Brain microvascular endothelial cell (primary cell): ENCODE results near the gene CIAO3.
"Not testable (repeated sequence)": the region's sequence is repeated elsewhere in the genome, so short reads cannot be mapped to it uniquely, and the experiment has no call there.

Experiments used
- DNase-seq: peaks from one replicate; pipeline ENCODE4 v3.0.0-alpha.2; 2020
- H3K27ac ChIP-seq: fragments of 250-450 bp; sonication (Bioruptor Pico); 2 replicates; pipeline ENCODE4 v1.5.1; 2020; ENCODE audit warnings: mild to moderate bottlenecking, moderate library complexity
- H3K27me3 ChIP-seq: fragments of 250-450 bp; sonication (Bioruptor Pico); replicated peaks from 2 replicates; pipeline ENCODE4 v1.5.1; 2020; ENCODE audit warnings: mild to moderate bottlenecking
- H3K36me3 ChIP-seq: fragments of 250-450 bp; sonication (Bioruptor Pico); replicated peaks from 2 replicates; pipeline ENCODE4 v1.5.1; 2020; ENCODE audit warnings: mild to moderate bottlenecking
- H3K4me3 ChIP-seq: 2 replicates; pipeline ENCODE4 v1.5.1; 2011; ENCODE audit warnings: low read depth, mild to moderate bottlenecking, control low read depth, low read length, moderate library complexity
- in situ Hi-C: cut with HindIII; loops from 2 replicates; pipeline ENCODE4 v1.10.0; 2017; ENCODE audit warnings: low sequenced_read_pairs, low pct_ligation_motif_present
- TF ChIP-seq, protein P1 (sequence below): IDR thresholded peaks from 2 replicates; pipeline ENCODE4 v1.5.1; 2011; ENCODE audit warnings: low read depth, mild to moderate bottlenecking, moderate library complexity, low read length, control low read depth, inconsistent platforms; ENCODE audit errors: missing control alignments

CIAO3 gene

DNA sequence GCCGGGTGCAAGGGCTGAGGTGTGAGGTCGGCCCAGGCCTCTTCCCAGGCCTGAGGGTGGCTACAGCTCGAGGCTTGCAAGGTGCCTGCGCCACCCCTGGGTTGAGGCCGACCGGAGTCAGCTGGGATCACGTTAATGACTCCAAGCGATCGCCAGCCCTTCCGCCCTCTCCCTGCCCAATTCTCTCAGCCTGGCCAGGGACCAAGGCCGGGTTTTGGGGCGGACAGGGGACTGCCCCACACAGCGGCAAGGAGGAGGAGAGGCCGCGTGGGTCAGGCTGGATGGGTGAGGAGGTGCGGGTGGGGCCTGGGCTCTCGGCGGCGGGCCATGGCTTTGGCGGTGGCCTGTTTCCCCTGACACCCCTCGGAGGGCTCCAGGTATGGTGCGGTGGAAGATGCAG, 47.4 kb downstream of the CIAO3 start:
- H3K27me3 ChIP-seq: peaks cover 31% of the 10 kb centered on the region
- no peak overlapping the region for H3K27ac ChIP-seq
- in situ Hi-C loops: no loop called here
- H3K36me3 ChIP-seq: no peaks in the 10 kb centered on the region
- H3K4me3 ChIP-seq: no peak overlapping the region
- TF ChIP-seq, protein P1, sequence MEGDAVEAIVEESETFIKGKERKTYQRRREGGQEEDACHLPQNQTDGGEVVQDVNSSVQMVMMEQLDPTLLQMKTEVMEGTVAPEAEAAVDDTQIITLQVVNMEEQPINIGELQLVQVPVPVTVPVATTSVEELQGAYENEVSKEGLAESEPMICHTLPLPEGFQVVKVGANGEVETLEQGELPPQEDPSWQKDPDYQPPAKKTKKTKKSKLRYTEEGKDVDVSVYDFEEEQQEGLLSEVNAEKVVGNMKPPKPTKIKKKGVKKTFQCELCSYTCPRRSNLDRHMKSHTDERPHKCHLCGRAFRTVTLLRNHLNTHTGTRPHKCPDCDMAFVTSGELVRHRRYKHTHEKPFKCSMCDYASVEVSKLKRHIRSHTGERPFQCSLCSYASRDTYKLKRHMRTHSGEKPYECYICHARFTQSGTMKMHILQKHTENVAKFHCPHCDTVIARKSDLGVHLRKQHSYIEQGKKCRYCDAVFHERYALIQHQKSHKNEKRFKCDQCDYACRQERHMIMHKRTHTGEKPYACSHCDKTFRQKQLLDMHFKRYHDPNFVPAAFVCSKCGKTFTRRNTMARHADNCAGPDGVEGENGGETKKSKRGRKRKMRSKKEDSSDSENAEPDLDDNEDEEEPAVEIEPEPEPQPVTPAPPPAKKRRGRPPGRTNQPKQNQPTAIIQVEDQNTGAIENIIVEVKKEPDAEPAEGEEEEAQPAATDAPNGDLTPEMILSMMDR: no peak
- no peak for DNase-seq

DNA sequence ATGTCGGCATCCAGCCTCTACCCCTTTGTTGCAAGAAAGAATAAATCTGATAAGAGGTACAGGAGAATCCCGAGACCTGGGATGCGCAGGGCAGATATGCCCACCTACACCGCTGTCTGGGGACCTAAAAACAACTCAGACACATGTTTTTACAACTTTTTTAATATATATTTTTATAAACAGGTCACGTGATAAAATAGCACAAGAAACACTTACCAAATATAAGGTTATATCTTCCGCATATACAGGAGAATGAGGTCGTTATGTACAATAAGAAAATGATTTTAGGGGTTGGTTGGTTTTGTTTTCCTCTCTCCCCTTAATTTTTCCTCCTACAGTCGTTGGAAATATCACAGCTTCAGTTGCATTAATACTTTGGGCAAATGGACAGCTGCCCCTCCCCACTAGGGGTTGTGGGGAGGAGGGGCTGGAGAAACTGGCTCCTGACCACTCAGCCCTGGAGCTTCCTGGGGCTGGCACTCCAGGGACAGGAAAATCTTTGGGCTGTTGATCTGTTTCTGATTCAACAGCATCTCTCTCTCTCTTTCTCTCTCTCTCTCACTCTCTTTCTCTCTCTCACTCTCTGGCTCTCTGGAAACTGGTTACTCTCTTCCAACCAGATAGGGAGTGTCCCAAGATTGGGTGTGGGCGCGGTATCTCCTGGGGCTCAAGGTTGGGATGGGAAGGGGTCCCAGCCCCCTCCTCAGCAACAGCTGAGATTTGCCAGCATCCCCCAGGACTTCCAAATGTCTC, 48.3 kb downstream of the CIAO3 start:
- no peak for DNase-seq
- Histone ChIP-seq H3K36me3 (no peaks in the 10 kb centered on the region), H3K27me3 (peaks cover 31% of the 10 kb centered on the region), H3K4me3 (no peak overlapping the region), H3K27ac (no peak overlapping the region)
- in situ Hi-C loops: no loop called here
- TF ChIP-seq, protein P1: no peak

DNA sequence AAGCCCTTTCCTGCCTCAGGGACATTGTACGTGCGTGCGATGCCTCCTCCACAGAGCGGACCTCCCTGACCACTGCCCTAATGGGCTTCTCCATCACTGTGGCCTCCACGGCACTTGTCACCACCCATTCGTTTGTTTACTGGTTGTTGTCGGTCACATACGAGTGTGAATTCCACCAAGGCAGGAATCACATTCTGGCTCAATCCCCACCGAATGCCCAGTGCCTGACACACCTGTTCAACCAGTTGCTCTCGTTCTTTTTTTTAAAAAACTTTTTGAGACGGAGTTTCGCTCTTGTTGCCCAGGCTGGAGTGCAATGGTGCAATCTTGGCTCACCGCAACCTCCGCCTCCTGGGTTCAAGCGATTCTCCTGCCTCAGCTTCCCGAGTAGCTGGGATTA, 49.6 kb downstream of the CIAO3 start:
- DNase-seq, H3K36me3 ChIP-seq, H3K4me3 ChIP-seq, H3K27ac ChIP-seq, in situ Hi-C loops: not testable (repeated sequence)
- peaks cover 30% of the 10 kb centered on the region for H3K27me3 ChIP-seq

DNA sequence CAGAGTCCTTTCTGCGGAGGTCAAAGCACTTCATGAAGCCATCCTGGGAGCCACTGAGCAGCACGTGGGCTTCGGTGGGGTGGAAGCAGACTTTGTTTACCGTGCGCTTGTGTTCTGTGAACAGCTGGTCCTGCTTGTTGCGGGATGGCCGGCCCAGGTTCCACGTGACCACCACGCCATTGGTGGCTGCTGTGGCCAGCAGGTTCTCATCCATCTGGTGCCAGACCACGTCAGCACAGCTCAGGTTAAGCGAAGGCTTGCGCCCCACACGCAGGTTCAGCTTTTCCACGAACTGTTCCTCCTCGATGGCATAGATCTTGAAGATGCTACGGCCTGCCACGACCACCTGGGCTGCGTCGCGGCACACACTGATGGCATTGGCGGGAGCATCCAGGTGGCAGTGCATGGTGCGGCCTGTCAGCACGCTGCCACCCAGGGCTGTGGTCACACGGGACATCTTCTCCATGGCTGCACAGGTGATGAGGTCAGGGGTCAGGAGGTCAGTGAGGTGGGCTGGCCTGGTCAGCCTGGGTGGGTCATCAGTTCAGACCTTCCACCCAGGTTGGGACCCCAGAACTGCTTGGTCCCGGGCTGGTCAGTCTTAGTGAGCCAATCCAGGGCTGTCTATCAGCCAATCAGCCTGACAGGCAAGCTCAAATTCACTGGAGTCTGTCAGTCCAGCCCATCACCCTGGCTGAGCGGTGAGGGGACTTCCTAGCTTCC, 51.5 kb downstream of the CIAO3 start:
- TF ChIP-seq, protein P1: no peak
- Histone ChIP-seq H3K27me3 (peaks cover 13% of the 10 kb centered on the region), H3K4me3 (peak overlapping the region; percentile 82), H3K27ac (peak overlapping the region; percentile 67), H3K36me3 (peaks cover 5% of the 10 kb centered on the region)
- in situ Hi-C loops: no loop called here
- DNase-seq: no peak

DNA sequence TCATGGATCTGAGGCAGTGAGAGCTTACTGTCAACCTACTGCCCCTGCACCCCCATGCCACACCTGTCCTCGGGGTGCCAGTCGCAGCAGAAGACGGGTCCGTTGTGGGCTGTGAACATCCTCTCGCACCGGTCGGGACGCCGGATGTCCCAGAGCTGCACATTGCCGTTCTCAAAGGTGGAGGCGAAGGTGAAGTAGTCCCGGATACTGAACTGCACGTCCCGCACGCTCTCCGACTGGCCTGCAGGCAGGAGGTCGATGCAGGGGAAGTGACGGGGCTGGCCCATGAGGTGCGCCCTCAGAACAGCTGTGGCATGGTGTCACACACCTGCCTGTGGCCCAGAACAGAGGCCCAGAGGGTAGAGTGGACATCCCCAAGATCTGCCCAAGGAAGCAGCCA, 53.3 kb downstream of the CIAO3 start:
- in situ Hi-C loops: no loop called here
- H3K4me3 ChIP-seq: no peak overlapping the region
- no peak for DNase-seq
- peaks cover 15% of the 10 kb centered on the region for H3K36me3 ChIP-seq
- no peaks in the 10 kb centered on the region for H3K27me3 ChIP-seq
- no peak overlapping the region for H3K27ac ChIP-seq
- TF ChIP-seq, protein P1: no peak

DNA sequence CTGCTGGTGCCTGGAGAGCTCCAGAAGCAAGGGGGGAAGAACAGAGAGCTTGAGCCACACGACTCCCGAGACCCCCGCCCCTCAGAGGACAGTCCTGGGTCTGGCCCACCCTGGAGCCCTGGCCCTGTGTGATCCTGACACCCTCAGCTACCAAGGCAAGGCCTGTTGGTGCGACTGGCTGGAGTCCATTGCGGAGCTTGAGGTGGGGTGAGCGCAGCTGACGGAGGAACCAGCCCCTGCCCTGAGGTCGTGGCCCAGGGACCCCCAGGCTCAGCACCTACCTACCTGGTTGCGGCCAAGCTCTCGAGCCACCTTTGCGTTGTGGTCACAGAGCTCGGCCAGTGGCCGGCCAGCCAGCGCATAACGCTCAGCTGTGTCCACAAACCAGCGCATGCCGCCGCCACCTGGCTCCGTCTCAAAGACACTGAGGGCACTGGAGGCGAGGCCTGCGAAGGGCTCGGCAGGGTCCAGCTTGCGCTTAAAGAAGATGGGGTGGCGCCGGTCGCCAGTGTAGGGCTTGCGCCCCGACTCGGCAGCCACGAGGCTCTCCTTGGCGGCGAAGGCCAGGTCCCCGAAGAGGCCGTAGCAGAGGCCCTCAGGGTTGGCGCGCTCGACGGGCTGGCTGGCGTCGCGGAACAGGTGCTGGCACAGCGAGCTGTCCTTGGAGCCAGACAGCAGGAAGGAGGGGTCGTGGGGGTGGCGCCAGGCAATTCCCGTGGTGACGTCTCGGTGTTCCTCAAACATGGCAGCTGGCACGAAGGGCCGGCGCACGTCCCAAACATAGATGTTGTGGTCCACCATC, 54.1 kb downstream of the CIAO3 start:
- Histone ChIP-seq H3K4me3 (no peak overlapping the region), H3K36me3 (peaks cover 23% of the 10 kb centered on the region), H3K27me3 (no peaks in the 10 kb centered on the region), H3K27ac (no peak overlapping the region)
- in situ Hi-C loops: no loop called here
- TF ChIP-seq, protein P1: no peak
- DNase-seq: no peak
